Adipose tissue (tissue), 3 donors: ENCODE results near the gene LMOD1. TPM values are rescaled to one million over a fixed set of nuclear protein-coding genes. Genes with fewer than 3 reads are reported as not detected.
A peak's percentile ranks its signal among the peaks of the same experiment; 100 is the strongest.
"Not testable (repeated sequence)": the region's sequence is repeated elsewhere in the genome, so short reads cannot be mapped to it uniquely, and the experiment has no call there.

Experiments used
- H3K27ac ChIP-seq: one replicate; pipeline ENCODE4 v1.5.1; 2013; ENCODE audit warnings: low read depth, low read length
- WGBS, 3 donors: extraction: QIAGEN DNeasy Blood & Tissue Kit; methylation state at CpG; one replicate each; pipeline ENCODE4 v1.1.7; 2013; 5-methylcytosine and 5-hydroxymethylcytosine counted together
- polyA plus RNA-seq, 3 donors: library from polyadenylated mRNA; stranded (reverse); fragments of 200-250 nt; gene quantifications; one replicate each; pipeline ENCODE4 v1.2.3, GENCODE V29; 2013
- donor health status: healthy with polysubstance abuse.
- donor health status: Bipolar disorder and iron deficiency.
- donor health status: healthy.

Gene LMOD1
- 100 to 1,000 TPM in 1 of 3 donors, 10 to 100 TPM in 1, 1 to 10 TPM in 1; 3.3 to 102 (median 21.8) TPM for polyA plus RNA-seq

GRCh38 chr1:201946224-201946908 lies at the start of gene LMOD1:
Gene LMOD1 (minus strand): TSS chr1:201946548. CDS start chr1:201946340, 208 bp downstream.
- WGBS, 3 donors = 4 to 5% (median 5%) methylated on average over 28 of the region's 28 CpGs
- peak within 1 kb of the TSS; percentile 17 for H3K27ac ChIP-seq

DNA sequence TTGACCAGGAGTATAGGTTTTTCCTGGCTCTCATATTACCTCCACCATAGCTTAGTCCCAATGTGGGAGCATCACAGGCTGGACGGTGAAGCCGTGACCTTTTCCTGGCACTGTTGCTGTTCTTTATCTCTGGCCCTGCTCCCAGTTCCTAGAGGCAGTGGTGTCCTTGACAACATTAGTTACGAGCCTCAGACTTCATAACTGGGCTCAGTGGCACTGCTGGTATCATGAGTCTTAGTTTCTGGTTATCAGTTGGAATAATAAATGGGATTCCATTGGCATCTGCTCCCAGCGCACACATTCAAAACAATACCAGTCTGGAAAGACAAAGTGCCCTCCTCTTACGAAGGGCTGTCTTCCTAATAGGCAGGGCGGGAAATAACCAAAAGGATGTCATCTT lies 44.1 kb upstream of the LMOD1 start:
- no peak overlapping the region for H3K27ac ChIP-seq
- WGBS, 3 donors = 35 to 75% (median 70%) methylated on average over 6 of the region's 6 CpGs

DNA sequence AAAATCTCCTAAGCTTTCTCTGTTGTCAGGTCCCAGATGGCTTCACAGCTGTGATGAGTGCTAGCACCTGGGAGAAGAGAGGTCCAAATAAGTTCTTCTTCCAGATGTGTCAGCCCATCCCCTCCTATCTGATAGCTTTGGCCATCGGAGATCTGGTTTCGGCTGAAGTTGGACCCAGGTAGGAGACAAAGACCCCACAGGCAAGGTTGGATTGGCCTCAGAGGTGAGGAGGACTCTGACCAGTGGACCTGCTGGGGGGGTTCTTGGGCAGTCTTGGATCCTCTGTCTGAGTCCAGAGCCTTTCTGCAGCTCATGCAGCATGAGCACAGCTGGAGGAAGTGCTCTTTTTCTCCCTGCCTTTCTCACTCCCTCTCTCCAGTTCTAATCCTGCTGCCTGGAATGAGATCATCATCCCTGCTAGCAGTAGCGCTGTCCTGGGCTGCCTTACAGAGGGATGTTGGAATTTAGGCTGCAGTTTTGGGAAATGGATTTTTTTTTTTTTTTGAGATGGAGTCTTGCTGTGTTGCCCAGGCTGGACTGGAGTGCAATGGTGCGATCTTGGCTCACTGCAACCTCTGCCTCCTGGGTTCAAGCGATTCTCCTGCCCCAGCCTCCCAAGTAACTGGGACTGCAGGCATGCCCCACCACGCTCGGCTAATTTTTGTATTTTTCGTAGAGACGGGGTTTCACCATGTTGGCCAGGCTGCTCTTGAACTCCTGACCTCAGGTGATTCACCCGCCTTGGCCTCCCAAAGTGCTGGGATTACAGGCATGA lies 43.2 kb upstream of the LMOD1 start:
- H3K27ac ChIP-seq = no peak overlapping the region
- 96 to 99% (median 97%) methylated on average over 10 of the region's 10 CpGs for WGBS, 3 donors

- no peak overlapping the region for H3K27ac ChIP-seq
- WGBS, 3 donors = 64 to 88% (median 73%) methylated on average over 7 of the region's 7 CpGs
These were observed 42.3 kb upstream of the LMOD1 start for GRCh38 chr1:201988601-201989000.

DNA sequence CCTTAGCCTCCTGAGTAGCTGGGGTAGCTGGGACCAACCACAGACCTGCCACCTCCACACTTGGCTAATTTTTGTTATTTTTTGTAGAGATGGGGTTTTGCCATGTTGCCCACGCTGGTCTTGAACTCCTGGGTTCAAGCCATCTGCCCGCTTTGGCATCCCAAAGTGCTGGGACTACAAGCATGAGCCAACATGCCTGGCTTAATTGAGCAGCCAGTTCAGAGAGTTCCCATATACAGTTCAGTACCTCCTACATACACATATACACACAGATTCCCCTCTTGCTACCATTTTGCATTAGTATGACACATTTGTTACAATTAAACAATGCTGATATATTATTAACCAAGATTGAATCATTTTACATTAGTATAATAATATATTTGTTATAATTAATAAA lies 39.0 kb upstream of the LMOD1 start:
- 67 to 100% (median 100%) methylated on average over 2 of the region's 2 CpGs for WGBS, 3 donors
- H3K27ac ChIP-seq = no peak overlapping the region

DNA sequence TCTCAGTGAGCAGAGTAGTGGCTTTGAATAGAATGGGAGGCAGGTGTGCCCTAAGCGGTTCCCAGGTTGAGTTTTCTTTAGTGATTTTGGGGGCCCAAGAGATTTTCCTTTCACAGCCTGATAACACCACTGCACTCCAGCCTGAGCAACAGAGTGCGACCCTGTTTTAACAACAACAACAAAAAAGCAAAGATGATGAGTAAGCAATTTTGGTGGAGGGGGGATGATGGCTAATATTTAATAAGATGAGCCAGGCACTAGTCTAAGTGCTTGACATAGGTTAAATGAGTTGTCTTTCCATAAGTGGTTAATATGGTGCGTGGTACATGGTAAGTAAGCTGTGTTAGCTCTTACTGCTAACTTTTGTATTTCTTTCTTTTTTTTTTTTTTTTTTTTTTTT lies 38.1 kb upstream of the LMOD1 start:
- 94 to 95% (median 95%) methylated on average over 3 of the region's 3 CpGs for WGBS, 3 donors
- H3K27ac ChIP-seq = no peak overlapping the region

- H3K27ac ChIP-seq = no peak overlapping the region
- 8 to 11% (median 8%) methylated on average over 11 of the region's 11 CpGs for WGBS, 3 donors
These were observed 37.0 kb upstream of the LMOD1 start for GRCh38 chr1:201983380-201983805.

DNA sequence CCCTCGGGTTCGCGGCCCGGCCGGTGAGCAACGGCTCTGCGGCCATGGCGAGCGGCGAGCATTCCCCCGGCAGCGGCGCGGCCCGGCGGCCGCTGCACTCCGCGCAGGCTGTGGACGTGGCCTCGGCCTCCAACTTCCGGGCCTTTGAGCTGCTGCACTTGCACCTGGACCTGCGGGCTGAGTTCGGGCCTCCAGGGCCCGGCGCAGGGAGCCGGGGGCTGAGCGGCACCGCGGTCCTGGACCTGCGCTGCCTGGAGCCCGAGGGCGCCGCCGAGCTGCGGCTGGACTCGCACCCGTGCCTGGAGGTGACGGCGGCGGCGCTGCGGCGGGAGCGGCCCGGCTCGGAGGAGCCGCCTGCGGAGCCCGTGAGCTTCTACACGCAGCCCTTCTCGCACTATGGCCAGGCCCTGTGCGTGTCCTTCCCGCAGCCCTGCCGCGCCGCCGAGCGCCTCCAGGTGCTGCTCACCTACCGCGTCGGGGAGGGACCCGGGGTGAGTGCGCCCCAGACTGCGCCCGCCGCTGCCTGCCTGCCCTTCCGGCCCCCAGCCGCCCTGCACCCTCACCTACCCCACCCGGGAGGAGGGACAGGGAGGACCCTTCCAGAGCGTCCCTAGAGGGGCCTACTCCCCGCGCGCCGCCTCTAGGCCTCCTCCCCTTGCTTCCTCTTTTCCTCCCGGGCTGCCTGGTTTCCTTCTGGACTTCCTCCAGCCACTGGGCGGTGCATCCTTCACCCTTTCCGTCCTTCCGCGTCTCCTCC lies 36.5 kb upstream of the LMOD1 start, which contains the start of gene RNPEP:
RNPEP (plus strand) TSS at position 26 of the 757 bp plus-strand sequence; CDS start at position 45, 19 bp downstream.
- H3K27ac ChIP-seq = peak within 1 kb of the TSS; percentile 63
- WGBS, 3 donors = 0 to 1% (median 0%) methylated on average over 61 to 80 of the region's 80 CpGs

- 6 to 10% (median 9%) methylated on average over 31 of the region's 31 CpGs for WGBS, 3 donors
- no peak overlapping the region for H3K27ac ChIP-seq
These were observed 35.8 kb upstream of the LMOD1 start for GRCh38 chr1:201982082-201982622.

- H3K27ac ChIP-seq = no peak overlapping the region
- 47 to 64% (median 62%) methylated on average over 9 of the region's 9 CpGs for WGBS, 3 donors
These were observed 24.2 kb upstream of the LMOD1 start for GRCh38 chr1:201970334-201971159.

GRCh38 chr1:201968202-201968925 lies 22.0 kb upstream of the LMOD1 start:
- no peak overlapping the region for H3K27ac ChIP-seq
- WGBS, 3 donors = 88 to 94% (median 90%) methylated on average over 16 of the region's 16 CpGs

DNA sequence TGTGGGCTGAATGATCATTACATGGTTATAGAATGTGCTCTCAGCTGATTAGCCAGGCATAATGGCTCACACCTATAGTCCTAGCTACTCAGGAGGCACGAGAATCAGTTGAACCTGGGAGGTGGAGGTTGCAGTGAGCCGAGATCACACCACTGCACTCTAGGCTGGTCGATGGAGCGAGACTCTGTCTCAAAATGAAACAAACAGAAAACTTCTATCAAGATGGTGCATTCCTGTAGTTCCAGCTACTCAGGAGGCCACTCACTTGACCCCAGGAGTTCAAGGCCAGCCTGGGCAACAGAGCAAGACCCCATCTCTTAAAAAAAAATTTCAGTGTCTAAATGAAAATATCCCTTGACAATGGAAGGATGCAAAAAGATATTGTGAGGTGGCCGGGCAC lies 19.8 kb upstream of the LMOD1 start:
- no peak overlapping the region for H3K27ac ChIP-seq
- 91 to 96% (median 94%) methylated on average over 5 of the region's 5 CpGs for WGBS, 3 donors

GRCh38 chr1:201964261-201964660 lies 17.9 kb upstream of the LMOD1 start:
- H3K27ac ChIP-seq = no peak overlapping the region
- 83 to 93% (median 89%) methylated on average over 1 of the region's 1 CpG for WGBS, 3 donors

DNA sequence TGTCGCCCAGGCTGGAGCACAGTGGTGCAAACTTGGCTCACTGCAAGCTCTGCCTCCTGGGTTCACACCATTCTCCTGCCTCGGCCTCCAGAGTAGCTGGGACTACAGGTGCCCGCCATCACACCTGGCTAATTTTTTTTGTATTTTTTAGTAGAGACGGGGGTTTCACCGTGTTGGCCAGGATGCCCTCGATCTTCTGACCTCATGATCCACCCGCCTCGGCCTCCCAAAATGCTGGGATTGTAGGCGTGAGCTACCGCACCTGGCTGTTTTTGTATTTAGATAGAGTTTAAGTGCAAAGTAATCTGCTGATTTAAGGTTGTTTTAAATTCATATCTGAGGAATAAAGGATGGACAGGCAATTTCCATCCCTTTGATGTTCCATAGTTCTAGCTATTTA lies 16.0 kb upstream of the LMOD1 start:
- WGBS, 3 donors = 92% methylated on average over 10 of the region's 10 CpGs
- not testable (repeated sequence) for H3K27ac ChIP-seq

- no peak overlapping the region for H3K27ac ChIP-seq
- WGBS, 3 donors = 81 to 90% (median 82%) methylated on average over 5 of the region's 5 CpGs
These were observed 12.0 kb upstream of the LMOD1 start for GRCh38 chr1:201958348-201958747.

- H3K27ac ChIP-seq = peak overlapping the region; percentile 28
- WGBS, 3 donors = 0 to 1% (median 1%) methylated on average over 17 of the region's 17 CpGs
These were observed 9.4 kb upstream of the LMOD1 start for GRCh38 chr1:201955729-201956143.

GRCh38 chr1:201955009-201955728 lies 8.8 kb upstream of the LMOD1 start, which contains the start of gene TIMM17A:
Gene TIMM17A (plus strand): TSS chr1:201955503. CDS start chr1:201955527, 24 bp downstream.
- WGBS, 3 donors = 0 to 1% (median 1%) methylated on average over 43 of the region's 43 CpGs
- H3K27ac ChIP-seq = peak within 1 kb of the TSS; percentile 28
